ENCODE data around the gene FAHD1. TPM values are rescaled to one million over a fixed set of nuclear protein-coding genes. Genes with fewer than 3 reads are reported as not detected.

The FAHD1 gene
- total and polyA plus RNA-seq, 2 donors (not counting 1 experiment from before 2014, with no cell fraction given): 28.3 to 78.3 TPM

DNA sequence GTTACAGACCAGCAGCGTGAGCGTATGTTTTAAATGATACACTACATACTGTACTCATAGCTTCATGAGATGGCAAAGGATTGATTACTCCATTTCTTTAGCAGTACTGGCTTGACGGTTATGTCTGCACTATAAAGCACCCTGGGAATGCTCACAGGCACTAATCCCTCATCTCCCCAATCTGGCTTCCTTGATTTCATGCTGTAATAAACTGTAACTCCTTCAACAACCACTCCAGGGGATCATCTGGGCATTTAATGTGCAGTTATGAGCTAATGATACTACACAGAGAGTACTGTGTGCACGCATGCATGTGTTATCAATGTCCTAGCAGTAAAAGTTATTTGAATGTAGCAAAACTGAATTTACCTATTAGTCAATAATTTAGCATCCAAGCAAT lies 24.8 kb downstream of the FAHD1 start:
- no peaks in the 10 kb centered on the region for H3K9me3 ChIP-seq (ENCODE audit: control insufficient read depth, insufficient read depth, low read depth, low read length)
- peaks cover 15% of the 10 kb centered on the region for H3K27me3 ChIP-seq (ENCODE audit: control insufficient read depth, insufficient read depth, low read length)
- no peaks in the 10 kb centered on the region for H3K79me2 ChIP-seq (ENCODE audit: control insufficient read depth, insufficient read depth, low read length)
- H3K4me2 ChIP-seq (ENCODE audit: extremely low read depth, insufficient read depth, low read length): no peak overlapping the region
- H3K9ac ChIP-seq (ENCODE audit: insufficient read depth, low read length): no peak overlapping the region
- no peaks in the 10 kb centered on the region for H4K20me1 ChIP-seq (ENCODE audit: control insufficient read depth, extremely low read depth, insufficient read depth, low read length)
- no peaks in the 10 kb centered on the region for H3K36me3 ChIP-seq (ENCODE audit: control insufficient read depth, insufficient read depth, low read length)
- no peak for TF ChIP-seq CTCF (conservative IDR thresholded peaks at IDR 0.05 in 1 of 2, IDR thresholded peaks at IDR 0.05 in 1 of 2; ENCODE audit: low read depth in 1 of 2, low read length in 2 of 2)
- TF ChIP-seq EZH2 (IDR thresholded peaks at IDR 0.05; ENCODE audit: low read length, missing control alignments): no peak
- no peak overlapping the region for H2AFZ ChIP-seq (ENCODE audit: low read length)
- DNase-seq (ENCODE audit: low read depth in 2 of 2): no peak
- H3K4me1 ChIP-seq (ENCODE audit: control insufficient read depth, extremely low read depth, insufficient read depth, low read length): no peaks in the 10 kb centered on the region
- no peak overlapping the region for H3K27ac ChIP-seq (ENCODE audit: insufficient read depth, low read length)
- H3K4me3 ChIP-seq (replicated peaks in 1 of 4; ENCODE audit: control extremely low read depth in 1 of 4, insufficient read depth in 1 of 4, low read depth in 3 of 4, low read length in 4 of 4): no peak overlapping the region

DNA sequence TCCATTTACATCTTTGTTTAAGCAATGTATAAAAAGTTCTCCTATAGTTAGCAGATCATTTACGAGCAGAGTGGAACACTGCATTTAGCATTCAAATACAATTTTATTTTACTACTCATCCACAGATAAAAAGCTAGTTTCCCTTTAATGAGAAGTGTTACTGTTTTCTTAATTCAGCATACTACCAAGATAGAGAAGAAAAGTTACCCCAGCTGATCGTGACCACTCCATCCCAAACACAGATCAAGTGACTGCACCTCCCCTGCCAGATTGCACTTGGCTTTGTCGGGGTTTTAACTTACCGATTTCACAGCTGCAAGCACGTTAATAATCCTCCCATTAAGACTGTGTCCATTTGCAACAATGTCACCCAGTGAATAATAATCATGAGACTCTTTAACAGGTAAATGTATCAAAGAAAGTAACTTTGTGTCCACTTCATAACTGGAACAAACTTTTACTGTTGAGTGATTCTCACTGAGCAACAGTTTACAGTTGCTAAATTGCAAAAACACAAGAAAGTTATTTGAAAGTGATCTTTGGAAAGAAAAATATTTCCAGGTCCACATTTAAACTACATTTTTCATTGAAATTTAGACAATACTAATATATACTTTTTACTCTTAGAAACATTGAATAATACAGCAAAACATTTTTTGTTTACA lies 30.6 kb downstream of the FAHD1 start:
- H3K36me3 ChIP-seq (ENCODE audit: control insufficient read depth, insufficient read depth, low read length): no peaks in the 10 kb centered on the region

More for the DNA sequence above, 30.6 kb downstream of the FAHD1 start:
- H3K4me2 ChIP-seq (ENCODE audit: extremely low read depth, insufficient read depth, low read length): no peak overlapping the region
- H4K20me1 ChIP-seq (ENCODE audit: control insufficient read depth, extremely low read depth, insufficient read depth, low read length): no peaks in the 10 kb centered on the region
- no peak overlapping the region for H3K27ac ChIP-seq (ENCODE audit: insufficient read depth, low read length)
- H3K4me1 ChIP-seq (ENCODE audit: control insufficient read depth, extremely low read depth, insufficient read depth, low read length): no peaks in the 10 kb centered on the region
- H3K4me3 ChIP-seq (replicated peaks in 1 of 4; ENCODE audit: control extremely low read depth in 1 of 4, insufficient read depth in 1 of 4, low read depth in 3 of 4, low read length in 4 of 4): no peak overlapping the region
- no peak overlapping the region for H2AFZ ChIP-seq (ENCODE audit: low read length)
- no peaks in the 10 kb centered on the region for H3K79me2 ChIP-seq (ENCODE audit: control insufficient read depth, insufficient read depth, low read length)
- no peak for DNase-seq (ENCODE audit: low read depth in 2 of 2)
- H3K27me3 ChIP-seq (ENCODE audit: control insufficient read depth, insufficient read depth, low read length): peaks cover 35% of the 10 kb centered on the region
- no peaks in the 10 kb centered on the region for H3K9me3 ChIP-seq (ENCODE audit: control insufficient read depth, insufficient read depth, low read depth, low read length)
- no peak overlapping the region for H3K9ac ChIP-seq (ENCODE audit: insufficient read depth, low read length)
- no peak for TF ChIP-seq EZH2 (IDR thresholded peaks at IDR 0.05; ENCODE audit: low read length, missing control alignments)
- no peak for TF ChIP-seq CTCF (conservative IDR thresholded peaks at IDR 0.05 in 1 of 2, IDR thresholded peaks at IDR 0.05 in 1 of 2; ENCODE audit: low read depth in 1 of 2, low read length in 2 of 2)
